Tongue (tissue), 2 donors: ENCODE data around the gene SLC15A4. TPM values are rescaled to one million over a fixed set of nuclear protein-coding genes. Genes with fewer than 3 reads are reported as not detected.
"Not testable (repeated sequence)": the region's sequence is repeated elsewhere in the genome, so short reads cannot be mapped to it uniquely, and the experiment has no call there.

Experiments
- DNase-seq: peaks from one replicate; pipeline ENCODE4 v3.0.0-alpha.2; 2015
- total RNA-seq: library from RNA; depleted of rRNA; stranded (reverse); fragments of >200 nt; gene quantifications from one replicate; pipeline ENCODE4 v1.2.3, GENCODE V29; 2014

SLC15A4 gene
- total RNA-seq, 1 donor from 2014 or later = 72.7 TPM

DNA sequence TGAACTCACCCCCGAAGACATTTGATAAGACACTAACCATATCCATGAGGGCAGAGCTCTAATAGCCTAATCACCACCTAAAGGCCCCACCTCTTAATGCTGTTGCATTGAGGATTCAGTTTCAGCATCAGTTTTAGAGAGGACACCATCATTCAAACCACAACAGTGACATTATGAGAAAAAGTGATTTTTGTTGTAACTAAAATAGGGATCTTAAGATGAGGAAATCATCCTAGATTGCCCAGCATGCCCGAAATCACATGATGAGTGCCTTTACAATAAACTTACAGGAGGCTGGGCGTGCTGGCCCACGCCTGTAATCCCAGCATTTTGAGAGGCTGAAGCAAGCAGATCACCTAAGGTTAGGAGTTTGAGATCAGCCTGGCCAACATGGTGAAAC, 19.8 kb upstream of the SLC15A4 start:
- no peak for DNase-seq

DNA sequence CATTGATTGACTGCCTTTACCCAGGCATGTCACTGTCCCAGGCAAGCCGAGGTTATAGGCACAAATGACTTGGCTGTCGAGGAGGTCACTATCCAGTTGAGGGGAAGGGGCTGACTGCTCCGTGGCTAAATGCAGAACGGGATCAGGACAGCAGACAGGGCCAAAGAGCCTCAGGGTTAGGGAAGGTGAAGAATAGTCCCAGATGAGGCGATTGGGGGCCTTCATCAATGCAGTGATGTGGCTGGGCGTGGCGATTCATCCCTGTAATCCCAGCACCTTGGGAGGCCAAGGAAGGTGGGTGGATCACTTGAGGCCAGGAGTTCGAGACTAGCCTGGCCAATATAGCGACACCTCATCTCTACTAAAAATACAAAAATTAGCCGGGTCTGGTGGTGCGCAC, 18.8 kb upstream of the SLC15A4 start:
- no peak for DNase-seq

DNA sequence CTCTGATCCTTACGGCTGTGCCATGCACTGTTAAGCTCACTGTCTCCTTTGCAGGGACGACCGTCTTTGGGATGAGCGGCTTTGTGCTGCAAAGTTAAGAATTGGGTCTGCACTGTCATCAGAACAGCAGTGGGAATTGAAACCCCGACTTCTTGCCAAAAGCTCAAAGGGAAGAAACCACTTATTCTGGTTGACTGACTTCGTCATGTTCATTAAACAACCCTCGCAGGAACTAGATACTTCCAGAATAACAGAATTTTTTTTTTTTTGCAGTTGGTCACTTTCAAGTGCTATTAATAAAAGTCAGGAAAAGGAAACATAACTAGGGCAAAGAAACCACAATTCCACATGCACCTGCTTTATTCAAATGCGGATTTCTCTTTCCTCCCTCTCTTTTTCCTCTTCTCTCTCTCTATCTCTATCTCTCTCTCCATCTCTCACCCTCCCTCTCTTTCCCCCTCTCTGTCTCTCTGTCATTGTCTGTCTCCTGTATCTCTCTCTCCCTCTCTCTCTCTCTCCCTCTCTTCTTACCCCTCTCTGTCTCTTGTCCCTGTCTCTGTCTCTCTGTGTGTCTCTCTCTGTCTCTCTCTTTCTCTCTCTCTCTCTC, 17.2 kb upstream of the SLC15A4 start:
- DNase-seq = no peak

DNA sequence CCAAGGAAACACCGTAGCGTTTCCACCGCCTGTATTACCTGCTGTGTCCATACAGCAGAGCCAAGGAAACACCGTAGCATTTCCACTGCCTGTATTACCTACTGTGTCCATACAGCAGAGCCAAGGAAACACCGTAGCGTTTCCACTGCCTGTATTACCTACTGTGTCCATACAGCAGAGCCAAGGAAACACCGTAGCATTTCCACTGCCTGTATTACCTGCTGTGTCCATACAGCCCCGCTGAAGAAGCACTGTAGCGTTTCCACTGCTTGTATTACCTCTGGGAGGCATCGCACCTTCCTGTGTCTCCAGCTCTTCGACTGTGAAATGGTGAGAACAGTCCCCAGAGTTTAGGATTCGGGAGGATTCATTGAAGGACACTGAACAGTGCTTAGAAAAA, 16.1 kb upstream of the SLC15A4 start:
- DNase-seq = not testable (repeated sequence)

DNA sequence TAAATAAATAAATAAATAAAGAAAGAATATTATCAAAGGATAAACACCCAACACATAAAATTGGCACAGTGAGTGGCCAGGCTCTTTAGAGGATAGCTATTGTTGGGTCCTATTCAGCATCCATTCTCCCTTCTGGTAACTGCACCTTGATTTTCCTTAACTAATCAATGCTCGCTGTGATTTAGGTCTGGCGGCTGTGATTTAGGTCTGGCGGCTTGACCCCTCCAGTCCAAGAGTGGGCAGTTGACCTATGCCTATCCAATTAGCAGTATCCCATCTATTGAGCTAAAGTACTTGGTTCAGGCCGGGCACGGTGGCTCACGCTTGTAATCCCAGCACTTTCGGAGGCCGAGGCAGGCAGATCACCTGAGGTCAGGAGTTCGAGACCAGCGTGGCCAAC, 9.7 kb upstream of the SLC15A4 start:
- no peak for DNase-seq

DNA sequence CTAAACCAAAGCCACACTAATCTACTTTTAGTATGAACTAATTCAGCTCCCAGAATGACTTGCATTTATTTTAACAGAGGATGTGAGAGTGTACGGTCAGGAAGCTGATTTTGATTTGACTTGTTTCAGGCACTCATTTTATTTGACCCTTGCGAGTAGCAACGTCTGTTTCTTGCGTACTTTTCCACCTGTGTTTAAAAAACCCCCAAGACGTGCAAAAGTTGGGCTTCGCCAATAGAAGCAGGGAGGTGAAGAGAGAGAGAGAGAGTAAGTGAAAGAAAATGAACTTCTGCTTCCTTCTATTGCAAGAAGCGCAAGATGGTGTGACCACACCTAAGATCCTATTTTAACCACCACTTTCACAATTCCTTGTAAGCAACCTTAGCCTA, 6.7 kb upstream of the SLC15A4 start:
- DNase-seq = no peak

DNA sequence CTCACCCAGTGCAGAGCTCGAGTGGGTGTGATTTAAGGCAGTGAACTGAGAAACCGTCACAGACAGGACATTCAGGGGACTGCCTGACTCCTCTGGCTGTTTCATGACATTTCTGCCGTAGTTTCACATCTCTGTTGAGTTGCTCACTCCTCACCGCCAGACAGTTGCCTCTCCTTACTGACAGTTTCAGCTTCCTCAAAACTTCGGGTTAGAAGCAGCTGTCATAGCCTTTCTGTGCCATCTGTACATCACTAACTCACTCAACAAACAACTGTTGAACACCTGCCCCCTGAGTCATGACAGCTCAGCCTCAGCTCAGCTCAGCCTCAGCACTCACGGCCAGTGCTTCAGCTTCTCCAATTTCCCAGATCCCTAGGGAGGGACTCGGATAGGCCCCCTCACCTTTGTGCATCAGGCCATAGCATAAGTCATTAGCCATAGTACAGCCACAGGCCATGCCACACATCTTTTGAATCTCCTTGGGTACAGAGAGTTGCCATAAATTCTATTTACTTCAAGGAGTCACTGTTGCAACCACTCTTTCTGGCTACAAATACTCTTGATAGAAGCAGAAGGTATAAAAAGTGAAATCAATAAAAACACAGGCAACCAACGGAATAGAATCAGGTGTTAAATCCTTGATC, 6.2 kb upstream of the SLC15A4 start:
- peak; percentile 57 for DNase-seq

DNA sequence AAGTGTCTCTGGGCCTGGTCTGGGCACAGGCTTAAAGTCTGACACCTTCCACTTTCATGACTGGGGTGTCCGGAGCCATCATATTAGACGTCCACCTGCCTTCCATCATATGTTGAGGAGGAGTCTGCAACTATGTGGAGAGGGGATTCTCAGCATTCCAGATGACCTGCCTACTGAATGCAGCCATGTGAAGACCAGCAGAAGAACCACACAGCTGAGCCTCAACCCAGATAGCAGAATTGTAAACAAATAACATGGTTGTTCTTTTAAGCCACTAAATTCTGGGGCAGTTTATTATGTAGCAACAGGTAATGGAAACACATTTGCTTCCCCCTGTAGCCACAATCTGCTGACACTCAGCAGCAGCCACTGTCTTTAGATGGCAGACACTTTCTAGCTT, 4.0 kb upstream of the SLC15A4 start:
- DNase-seq = no peak

DNA sequence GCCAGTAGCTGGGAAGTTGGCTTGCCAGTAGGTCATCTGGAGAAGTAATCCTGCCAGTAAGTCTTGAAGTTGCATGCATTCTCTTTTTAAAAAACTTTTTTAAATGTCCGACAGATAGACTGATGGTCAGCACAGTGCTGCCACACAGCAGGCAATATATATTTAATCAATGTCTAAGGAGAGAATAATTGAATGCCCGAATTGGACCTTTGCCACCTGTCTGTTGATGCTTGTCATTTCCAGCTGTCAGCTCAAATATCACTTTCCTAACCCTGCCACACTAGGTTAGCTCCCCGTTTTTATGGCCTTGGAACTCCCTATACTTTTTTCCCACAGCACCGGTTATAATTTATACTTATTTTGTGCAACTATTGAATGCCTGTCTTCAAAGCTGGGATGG, 2.1 kb upstream of the SLC15A4 start:
- no peak for DNase-seq

DNA sequence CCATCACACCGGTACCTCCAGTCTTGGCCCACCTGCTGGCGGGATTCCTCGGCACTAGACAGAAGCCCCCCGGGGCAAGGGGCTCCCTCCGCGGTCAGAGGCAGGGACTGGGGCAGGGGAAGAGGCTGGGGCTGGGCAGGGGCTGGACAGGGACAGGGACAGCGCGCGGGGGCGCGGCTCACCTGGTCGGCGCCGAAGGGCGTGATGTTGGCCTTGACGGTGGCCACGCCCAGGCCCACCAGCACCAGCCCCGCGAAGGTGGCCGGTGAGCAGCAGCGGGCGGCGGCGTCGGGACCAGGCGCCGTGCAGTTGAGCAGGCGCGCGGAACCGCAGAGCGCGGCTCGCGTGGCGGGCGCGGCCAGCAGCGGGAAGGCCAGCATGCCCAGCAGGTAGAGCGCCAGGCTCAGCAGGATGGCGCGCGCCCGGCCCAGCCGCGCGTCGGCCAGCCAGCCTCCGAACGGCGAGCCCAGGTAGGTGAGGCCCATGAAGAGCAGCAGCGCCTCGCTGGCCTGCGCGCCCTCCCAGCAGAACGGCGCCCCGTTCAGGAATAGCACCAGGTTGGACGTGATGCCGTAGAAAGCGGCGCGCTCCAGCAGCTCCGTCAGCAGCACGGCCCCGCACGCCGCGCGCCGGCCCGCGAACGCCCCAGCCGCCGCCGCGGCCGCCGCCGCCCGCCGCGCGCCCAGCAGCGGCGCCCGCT, 392 bp downstream of the SLC15A4 start:
- DNase-seq = no peak

DNA sequence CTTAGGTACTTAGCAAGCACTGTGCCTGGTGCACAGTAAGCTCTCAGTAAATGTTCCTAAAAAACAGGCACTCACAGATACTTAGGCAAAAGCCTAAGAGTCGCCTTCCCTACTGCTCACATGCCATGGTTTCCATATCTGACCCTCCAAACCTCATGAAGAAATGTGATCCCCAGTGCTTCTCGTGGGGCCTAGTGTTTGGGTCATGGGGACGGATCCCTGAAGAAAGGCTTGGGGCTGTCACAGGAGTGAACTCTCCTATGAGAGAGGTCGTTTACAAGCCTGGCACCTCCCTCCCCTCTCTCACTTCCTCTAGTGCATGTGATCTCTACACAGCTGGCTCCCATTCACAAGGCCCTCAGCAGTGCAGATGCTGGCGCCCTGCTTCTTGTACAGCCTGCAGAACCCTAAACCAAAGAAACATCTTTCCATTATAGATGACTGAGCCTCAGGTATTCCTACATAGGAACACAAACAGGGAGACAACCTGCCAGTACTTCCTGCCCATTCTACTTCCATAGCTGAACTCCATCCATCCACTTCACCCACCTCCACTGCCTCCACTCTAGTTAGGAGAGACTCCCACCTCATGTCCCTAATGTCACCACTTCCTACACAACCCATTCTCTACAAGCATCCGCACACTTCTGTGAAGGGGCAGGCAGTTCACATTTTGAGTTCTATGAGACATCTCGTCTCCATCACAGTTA, 2.9 kb downstream of the SLC15A4 start:
- no peak for DNase-seq

DNA sequence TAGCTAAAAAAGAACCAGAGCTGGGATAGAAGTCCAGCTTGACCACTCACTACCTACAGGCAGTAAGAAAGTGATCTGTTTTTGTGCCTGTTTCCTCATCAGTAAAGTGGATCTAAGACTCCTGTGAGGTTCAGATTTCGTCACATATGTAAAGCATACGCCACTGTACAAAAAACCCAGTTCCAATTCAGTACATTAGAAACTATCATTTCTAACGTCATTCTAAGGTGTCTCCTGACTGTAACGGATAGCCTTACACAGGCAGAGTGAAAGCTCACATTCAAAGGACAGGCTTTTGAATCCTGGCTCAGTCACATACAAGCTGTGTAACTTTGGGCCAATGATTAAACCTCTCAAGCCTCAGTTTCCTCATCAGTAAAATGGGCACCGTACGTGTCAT, 3.5 kb downstream of the SLC15A4 start:
- no peak for DNase-seq

DNA sequence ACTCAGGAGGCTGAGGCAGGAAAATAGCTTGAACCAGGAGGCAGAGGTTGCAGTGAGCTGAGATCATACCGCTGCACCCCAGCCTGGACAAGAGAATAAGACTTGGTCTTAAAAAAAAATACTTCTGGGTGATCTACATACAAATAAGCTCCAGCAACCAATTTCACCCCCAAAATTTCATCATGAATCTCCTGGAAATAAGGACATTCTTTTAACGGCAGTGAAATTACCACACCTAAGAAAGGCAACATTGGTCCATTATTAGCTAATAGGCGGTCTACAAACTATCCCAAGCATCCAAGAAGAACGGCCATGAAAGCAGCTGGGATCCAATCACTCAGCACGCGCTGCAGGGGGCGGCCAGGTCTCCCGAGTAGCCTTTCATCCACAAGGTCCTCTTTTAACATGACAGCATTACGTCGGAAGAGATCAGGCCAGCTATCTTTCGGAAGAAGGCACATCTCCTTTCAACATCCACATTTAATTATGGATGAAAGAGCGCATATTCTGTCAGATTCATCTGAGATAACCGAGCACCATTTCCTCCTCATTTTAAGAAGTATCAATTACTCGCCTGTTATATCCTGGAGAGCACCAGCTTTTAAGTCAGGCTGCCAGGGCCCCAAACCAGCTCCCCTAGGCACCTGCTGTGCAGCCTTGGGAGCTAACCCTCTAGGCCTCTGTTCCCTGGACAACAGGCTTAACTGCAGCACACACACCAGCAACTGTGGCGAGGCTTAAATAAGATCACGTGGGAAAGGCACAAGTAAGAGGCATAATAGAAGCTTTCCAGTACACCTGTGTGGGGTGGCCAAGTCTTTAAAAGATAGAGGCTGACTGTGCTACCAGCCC, 4.2 kb downstream of the SLC15A4 start:
- DNase-seq = peak; percentile 58

DNA sequence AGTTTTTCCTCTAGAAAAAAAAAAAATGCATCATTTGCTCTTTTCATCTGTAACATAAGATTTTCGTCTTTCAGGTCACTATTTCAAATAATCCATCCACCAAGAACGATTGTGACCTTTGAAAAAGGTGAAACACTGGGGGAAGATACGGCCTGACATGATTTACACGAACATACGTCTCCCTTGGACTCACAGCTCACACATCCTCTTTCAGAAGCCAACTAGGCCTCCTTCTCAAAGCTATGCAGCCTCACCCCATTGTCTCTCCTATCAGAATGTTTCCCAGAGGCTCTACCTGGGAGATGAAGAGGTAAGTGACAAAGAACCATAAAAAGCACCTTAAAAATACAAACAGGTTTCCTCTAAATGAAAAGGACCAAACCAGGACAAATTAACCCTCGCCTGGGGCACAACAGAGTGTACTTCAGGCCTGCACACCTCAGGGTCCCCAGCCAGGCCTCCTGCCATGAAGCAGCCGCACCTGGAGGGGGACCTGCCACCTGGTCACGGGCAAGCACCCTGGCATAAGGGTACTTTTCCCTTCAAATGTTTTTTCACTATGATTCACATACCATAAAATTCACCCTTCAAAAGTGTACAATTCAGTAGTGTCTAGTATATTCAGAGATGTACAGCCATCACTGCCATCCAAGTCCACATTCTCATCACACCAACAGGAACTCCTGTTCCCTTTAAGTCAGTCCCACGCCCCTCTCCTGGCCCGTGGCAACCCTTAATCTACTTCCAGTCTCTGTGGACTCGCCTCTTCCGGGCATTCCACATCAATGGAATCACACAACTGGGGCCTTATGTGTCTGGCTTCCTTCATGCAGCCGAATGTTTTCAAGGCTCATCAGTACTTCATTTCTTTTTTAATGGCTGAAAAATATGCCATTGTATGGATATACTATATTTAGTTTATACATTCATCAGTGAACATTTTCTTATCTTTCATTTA, 5.4 kb downstream of the SLC15A4 start:
- DNase-seq = no peak

DNA sequence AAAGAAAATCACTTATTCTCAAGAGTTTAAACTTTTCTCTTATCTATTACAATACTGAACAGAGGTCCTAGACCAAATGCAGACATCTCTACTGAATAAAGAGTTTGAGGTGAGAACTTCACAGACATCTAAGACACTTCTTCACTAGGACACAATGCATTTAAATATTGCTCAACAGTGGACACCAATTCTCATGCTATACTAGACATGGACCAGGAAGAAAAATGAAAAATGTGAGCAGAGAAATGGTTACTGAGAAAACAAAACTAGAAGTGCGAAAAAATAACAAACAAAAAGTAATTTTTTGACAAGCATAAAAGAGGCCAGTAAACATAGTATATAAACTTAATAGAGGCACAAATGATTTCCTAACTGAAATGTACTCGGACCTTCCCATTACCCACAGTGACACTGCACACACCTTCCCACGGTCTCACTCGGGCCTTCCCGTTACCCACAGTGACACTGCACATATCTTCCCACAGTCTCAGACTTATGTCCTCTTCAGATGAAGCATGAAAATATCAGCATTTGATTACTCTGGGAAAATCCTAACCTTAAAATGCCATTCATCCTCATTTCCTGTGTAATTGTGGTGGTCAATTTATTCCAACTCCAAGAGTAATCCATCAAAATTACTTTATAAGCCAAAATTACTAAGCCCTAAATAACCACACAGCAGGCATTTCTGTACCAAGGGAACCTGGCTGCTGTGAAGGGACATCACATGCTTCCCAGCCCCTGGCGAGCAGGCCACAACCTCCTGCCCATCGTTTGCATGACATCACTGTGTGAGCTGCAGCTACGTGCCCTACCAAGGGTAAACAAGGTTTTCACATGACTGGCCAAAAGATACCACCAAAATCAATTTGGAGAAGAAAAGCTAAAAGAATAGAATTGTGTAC, 6.4 kb downstream of the SLC15A4 start:
- DNase-seq = no peak

DNA sequence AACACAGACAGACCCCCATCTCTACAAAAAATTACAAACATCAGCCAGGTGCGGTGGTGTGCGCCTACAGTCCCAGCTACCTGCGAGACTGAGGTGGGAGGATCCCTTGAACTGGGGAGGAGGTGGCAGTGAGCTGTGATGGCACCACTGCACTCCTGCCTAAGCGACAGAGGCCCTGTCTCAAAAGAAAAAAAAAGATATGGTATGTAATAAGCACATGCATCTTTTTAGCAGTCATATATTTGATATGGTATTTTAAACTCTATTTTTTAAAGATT, 7.2 kb downstream of the SLC15A4 start:
- no peak for DNase-seq

DNA sequence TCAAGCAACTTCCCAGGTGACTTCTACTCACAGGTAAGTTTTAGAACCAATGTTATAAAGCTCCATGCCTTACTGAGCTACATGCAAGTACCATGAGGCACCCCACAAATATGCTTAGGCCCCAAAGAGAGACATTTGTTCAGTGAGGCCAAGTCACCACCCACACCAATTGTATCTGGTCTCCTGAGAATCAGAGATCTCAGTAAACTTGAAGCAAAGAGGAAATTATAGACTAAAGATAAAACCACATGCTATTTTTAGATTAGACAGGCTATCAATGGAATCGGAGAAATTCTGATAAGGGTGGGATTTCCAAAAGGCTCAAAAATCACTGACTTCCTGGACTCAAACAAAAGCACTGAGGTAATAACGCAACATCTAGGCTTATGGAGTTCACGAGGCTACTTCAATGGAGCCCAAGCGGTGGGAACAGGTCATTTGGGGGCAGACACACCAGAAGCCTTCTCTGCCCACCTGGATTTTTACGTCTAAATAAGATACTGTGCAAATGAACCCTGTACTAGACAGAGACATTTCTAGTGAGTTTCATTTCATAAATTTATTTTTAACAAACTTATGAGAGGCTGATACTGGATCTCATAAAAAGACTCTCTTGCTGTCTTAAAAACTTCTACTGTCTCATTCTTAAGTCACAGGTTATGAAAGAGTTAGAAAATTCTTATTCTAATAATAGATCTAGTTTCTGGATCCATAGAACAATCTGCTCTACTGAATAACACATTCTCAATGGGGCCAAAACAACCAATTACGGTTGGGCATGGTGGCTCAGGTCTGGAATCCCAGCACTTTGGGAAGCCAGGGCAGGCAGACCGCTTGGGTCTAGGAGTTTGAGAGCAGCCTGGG, 7.7 kb downstream of the SLC15A4 start:
- DNase-seq = no peak

DNA sequence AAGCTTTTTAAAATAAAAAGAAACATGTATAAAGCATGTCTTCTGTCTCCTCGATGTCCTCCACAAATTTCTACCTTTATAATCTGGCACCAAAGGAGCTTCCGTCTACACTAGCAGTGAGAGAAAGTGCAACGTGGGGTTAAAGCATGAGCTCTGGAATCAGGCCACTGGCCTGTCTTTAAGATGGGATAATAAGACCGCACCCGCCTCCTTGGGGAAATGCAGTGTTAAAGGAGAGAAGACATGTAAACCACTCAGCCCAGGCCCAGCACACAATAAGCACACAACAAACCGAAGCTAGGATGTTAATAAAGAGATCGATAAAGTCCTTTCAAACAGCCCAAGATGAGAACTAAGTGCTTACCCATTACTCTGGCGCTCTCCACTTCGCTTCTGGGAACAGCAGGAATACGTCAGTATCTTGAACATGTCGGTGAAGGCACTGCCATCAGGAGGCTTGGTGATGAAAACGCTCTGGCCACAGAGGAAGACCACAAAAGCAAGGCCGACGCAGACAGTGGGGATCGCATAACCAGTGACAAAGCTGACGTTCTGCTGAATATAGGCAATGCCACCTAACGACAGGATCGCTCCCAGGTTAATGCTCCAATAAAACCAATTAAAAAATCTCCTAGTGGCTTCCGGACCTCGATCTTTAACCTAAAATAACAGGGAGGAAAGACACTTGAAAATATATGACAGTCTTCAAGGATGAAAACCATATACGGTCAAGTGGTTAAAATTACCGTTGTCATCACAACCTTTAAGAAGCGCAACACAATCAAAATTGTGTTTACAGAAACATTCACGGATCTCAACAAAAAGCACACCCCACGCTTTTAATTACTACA, 9.1 kb downstream of the SLC15A4 start:
- no peak for DNase-seq
